OCI-LY3 (cell line): ENCODE measurements around the gene PDE7B.

ENCODE experiments used
- CTCF ChIP-seq: fragments of 200-600, 300-600 bp; sonication (generic); IDR thresholded peaks from 2 replicates; pipeline ENCODE4 v1.5.1; 2014; ENCODE audit warnings: antibody characterized with exemption, low read length, low read depth
- EZH2phosphoT487 ChIP-seq: fragments of 200-600 bp; shearing (Covaris generic); IDR thresholded peaks from 2 replicates; pipeline ENCODE4 v1.6.1; 2018; ENCODE audit warnings: antibody characterized with exemption, mixed run types, low read depth

GRCh38 chr6:136089876-136090275, 238.4 kb downstream of the PDE7B start:
- TF ChIP-seq CTCF (no peak), EZH2phosphoT487 (no peak)
